CMK (cell line): ENCODE data around the gene UCP2.
A peak's percentile ranks its signal among the peaks of the same experiment; 100 is the strongest.

Experiments
- DNase-seq: peaks from one replicate; pipeline ENCODE4 v3.0.0-alpha.2; 2010; ENCODE audit warnings: low read depth

The UCP2 gene, protein sequence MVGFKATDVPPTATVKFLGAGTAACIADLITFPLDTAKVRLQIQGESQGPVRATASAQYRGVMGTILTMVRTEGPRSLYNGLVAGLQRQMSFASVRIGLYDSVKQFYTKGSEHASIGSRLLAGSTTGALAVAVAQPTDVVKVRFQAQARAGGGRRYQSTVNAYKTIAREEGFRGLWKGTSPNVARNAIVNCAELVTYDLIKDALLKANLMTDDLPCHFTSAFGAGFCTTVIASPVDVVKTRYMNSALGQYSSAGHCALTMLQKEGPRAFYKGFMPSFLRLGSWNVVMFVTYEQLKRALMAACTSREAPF

DNA sequence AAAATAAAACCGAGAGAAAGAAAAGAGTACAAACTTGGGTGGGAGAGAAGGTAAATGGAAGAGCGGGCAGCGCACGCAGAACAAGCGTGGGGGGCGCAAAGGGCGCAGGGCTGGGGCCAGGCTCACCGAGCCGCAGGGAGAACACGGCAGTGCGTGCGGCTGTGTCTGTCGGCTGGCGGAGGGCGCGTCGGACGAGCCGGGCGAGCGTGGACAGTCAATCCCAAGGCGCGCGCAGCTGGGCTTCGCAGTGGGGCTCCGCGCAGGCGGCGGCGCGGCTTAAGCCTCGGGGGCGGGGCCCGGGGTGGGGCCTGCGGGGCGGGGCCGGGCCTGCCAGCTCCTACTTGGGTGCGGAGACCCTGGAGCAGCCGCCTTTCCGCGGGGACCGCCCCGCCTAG, at the start of gene UCP2:
UCP2 (minus strand) TSS at position 249 of the 395 bp plus-strand sequence. CDS start 4,465 bp downstream, outside the sequence.
- no peak for DNase-seq

DNA sequence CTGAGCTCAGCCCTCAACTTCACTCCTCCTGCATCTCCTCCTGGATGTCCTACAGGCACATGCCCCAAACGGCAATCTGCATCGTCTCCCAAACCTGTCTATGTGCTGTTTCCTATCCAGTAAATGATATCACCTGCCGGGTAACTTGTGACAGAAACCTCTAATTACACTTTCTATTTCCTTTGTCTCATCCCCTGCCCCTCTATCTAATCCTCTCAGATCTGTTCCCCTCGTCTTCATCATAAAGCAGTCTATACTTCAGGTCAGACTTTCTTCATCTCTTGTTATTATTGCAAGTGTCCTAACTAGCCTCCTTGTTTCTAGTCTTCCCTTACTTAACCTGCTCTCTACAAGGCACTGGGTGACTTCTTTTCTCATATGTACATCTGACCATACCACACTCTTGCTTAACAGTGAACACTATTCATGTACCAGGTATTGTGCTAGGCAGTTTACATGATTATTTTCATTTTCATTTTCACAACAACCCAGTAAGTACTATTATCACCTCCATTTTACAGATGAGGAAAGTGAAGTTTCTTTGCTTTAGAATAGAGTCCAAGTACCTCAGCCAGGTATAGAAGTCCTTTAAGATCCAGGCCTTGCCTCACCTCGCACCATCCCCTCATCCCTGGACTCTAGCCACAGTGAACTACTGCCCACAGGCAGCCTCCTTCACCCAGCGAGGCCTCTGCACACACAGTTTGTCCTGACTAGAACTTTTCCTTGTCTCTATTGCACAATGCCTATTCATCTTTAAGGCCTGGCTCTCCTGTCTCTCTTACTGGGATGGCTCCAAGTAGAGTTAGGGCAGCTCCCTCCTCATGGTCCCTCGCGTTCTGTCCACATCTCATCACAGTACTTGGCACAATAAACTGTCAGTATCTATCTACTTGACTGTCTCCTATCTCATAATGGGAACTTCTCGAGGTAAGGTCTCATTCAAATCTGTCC, 48.4 kb upstream of the UCP2 start:
- DNase-seq: no peak

DNA sequence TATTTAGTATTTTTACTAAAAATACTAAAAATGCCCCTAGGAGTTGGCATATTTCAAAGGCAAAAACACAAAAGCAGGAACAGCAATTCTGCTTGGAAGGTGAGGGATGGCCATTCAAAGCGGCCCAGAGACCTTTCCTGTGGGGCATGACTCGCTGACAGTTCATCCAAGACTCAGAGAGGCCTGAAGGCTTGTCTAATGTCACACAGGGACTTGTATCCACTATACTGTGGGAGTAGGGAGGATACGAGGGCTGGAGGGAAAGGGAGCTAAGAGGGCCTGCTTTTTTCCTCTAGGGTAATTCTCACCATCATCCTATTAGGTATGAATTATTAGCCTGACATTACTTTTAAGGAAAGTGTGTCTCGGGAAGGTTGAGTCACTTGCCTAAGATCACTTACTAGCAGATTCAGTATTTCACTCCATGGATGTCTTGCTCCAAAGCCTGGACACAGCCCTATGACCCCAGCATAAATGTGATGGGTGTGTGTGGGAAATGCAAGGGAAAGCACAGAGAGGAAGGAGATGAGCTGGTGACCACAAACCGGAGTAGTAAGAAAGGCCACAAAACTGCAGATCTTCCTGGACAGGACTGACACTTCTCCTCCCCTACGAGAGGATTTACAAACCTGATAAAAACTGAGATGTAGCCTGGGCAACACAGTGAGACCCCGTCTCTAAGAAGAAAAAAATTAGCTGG, 43.0 kb upstream of the UCP2 start:
- no peak for DNase-seq

DNA sequence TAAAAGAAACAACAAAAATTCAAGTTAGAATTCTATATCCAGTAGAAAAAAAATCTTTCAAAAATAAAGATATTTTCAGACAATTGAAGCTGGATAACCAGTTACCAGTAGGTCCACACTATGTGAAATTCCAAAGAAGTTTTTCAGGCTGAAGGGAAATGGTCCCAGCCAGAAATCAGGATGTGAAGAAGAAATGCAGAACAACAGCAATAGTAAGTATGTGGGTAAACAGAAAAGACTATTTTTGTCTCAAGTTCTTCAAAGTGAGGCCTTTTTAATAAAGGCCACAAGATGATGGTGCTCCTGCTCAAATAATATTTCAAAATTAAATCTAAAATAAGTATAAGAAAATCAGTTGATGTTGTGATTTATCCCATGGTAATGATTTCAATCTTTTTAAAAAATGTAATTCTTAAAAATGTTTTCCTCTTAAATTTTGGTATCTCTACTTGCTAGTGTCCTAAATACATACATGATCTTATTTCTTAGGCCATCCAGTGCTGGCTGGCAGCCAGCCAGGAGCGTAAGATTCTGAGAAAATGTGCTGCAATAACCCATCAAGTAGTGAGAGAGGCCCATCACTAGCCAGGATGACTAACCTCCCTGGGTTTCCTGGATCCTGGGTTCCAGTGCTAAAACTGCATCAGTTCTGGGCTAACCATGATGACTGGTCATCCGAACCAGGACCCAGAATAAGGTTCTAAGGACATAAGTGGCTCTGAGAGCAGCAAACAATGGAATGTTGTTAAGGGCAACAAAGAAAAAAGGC, 41.8 kb upstream of the UCP2 start:
- no peak for DNase-seq

DNA sequence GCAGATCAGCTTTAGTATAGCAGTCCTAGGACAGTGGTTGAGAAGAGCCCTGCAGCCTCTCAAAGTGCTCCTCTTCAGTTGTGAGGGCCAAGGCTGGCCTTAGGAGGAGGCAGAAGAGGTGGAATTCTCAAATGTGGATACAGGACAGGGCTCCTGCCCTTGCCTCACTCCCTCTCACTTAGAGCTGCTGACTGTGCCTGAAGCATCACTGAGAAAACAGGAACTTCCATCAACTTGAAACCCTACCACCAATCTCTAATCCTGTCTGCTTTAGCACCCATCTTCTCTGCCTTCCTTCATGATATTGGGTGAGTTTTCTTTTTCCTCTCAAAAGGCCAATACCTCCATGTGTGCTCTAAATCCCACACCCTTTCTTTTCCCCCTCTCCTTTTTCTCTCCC, 40.6 kb upstream of the UCP2 start:
- DNase-seq: no peak

DNA sequence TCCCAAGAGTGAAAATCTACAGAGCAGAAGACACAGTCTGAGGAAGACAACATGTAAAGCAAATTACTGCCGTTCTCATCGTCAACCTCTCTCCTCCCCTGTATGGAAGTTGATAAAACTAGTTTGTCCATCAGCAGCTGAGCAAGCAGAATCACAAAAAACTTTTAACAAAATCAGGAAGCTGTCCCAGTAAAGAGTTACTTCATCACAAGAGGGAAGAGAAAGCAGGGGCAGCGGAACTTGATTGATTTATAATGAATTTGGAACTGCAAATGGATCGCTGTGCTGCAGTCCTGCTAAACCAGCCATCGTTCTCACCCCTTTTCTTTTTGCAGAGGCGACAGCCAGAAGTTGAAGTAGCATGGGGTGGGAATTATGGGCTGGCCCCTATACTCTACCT, 39.9 kb upstream of the UCP2 start:
- DNase-seq: no peak

DNA sequence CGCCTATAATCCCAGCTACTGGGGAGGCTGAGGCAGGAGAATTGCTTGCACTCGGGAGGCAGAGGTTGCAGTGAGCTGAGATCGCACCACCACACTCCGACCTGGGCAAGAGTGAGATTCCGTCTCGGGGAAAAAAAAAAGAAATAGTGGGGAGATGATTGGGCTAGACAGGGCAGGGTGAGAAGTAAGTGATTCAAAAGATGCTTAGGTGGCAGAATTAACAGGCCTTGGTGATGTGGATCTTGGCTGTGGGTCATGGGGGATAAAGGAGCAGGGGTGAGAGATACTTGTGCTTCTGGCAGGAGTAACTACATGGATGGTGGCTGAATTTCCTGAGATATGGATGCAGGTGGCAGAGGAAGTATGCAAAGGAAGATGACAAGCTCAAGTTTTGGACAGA, 39.4 kb upstream of the UCP2 start:
- no peak for DNase-seq

DNA sequence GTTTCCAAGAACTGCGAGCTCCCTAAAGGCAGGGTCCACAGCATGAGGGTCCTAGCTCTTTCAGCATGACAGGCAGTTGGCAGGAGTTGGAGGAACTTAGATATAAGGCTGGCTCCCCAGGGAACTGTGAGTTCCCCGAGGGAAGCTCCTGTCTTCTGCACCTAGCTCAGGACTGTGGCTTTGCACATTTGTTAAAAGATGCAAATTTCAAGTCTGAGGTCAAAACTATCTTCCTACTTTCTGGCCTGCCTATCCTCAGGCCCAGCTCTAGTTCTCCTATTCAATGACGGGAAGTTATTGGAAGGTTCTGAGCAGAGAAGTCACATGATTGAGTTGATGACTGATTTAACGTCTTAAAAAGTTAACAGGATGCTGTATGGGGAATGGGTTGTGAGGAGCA, 37.9 kb upstream of the UCP2 start:
- no peak for DNase-seq

DNA sequence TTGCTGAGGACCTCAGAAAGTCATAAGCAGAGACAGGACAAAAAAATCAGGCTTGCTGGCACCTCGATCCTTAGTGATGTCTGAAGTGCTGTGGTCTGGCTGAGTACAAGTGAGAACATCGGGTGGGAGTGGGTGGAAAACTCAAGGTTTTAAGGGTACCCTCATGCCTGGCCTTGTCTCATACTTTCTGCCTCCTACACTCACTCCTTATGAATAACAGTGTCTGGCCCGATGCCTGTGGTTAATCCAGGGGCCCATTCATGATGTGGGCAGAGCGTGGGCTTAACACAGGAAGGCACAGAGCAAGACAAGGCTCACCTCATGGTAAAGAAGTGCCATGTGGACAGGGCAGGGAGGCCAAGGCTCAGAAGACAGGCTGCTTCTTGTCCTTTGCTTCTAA, 37.2 kb upstream of the UCP2 start:
- DNase-seq: no peak

DNA sequence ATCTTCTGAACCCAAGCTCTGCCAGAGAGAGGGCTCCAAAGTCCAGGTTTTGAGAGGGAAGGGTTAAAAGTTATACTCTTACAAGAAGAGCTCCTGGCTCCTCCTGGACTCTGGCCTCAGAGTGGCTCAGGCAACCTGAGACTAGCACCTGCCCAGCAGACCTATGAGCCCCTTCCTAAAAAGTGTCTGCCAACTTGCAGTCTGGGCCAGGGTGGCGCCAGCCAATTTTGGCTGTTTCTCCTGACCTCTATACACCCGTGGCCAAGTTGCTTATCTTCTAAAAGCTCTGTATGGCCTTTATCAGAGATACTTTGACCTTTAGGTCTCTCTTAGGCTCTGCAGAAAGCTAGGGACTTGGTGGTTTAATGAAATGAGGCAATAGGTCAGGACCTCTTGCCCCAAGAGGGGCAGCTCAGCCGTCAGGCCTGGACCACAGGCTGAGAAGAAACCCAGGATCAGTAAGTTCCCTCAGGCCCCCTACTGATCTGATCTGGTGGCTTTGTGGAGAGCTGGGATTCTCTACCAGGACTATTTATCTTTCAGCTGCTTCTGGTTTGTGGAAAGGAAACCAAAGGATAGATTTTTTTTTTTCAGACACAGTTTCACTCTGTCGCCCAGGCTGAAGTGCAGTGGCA, 36.6 kb upstream of the UCP2 start:
- no peak for DNase-seq

DNA sequence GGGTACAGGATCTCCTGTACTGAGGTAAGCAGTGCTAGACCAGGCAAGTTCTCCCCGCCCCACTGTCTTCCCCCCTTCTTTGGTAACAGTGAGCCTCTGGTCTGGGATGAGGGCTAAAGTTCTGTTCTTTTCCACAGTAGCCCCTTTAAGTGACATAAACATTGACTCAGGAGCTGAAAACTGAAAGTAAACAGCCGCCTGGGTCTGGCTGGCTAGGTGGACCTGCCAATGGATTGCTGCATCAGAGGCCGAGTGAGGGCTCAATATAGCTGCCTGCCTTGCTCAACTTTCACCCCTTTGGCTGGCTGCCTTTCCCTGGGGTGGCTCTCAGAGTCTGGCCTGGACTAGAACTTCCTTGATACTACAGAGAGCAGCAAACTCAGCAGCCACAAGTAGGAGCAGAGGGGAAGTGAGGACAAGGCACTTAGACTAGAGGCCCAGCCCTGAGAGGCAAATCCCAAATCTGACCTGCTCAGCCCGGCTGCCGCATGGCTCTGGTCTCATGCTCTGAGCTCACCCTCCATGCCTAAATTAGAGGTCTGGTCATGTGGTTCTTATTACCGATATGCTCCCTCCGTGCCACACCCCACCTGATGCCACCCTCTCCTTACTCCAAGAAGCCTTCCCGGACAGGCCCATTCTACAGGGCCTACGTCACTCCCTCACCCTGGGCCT, 35.8 kb upstream of the UCP2 start:
- no peak for DNase-seq

DNA sequence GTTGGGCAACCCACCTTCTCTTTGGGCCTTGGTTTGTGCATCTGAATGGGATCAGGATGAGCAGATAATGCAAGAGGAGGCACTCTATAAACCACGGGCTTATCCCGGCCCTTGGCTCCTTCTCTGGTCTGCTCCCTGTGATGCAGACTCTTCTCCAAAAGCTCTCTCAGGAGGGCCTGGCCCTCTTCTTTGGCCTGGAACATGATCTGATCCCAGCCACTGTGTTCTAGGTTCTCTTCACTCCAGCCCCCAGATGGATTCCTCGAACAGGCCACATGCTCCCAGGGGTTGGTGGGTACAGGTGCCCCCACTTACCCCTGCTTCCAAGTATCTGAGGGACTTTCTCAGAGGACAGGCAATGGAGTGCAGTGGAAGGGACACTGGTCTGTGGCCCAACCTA, 35.0 kb upstream of the UCP2 start:
- no peak for DNase-seq

DNA sequence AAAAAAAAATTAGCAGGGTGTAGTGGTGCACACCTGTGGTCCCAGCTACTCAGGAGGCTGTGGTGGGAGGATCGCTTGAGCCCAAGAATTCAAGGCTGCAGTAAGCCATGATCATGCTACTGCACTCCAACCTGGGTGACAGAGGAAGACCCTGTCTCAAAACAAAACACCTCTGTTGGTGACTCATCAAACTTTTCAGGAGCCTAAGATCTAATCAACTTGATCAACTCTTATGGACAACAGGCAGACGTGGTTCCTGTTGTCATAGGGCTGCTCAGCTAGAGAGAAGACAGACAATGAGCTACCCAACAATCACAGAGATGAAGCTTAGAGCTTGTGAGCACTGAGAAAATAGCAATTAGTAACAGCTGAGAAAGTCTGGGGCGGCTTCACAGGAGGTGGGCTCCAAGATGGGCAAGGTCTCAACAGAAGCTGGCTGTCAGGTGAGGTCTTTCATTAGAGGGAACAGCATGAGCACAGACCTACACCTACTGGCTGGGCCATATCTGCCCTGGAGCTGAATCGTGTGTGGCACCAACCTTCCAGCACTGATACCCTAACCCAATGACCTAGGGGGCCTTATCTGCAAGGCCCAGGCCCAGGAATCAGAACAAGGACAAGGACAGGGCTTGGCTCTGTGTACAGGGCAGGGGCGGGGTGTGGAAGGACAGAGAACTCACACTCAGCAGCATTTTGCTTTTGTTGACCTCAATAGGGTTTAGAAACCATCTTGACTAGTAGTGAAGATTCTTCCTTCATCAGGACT, 33.5 kb upstream of the UCP2 start:
- no peak for DNase-seq

DNA sequence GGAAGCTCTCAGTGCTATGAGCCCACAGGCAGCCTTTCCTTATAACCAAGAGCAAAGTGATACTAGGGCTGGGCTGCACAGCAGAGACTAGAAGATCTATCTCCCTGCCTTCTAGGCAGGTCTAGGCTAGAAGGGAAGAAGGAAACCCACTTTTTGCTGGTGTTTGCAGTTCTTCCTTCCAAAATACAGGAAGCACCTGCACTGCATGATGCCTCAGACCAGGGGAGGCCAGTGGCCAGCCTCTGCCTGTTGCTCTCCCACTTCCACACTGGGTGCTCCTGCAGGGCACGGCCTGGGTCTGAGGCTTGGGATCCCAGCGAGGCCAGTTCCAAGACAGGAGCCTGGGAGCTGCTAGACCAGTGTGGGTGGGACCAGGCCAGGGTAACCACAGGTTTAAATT, 32.2 kb upstream of the UCP2 start:
- peak; percentile 56 for DNase-seq

DNA sequence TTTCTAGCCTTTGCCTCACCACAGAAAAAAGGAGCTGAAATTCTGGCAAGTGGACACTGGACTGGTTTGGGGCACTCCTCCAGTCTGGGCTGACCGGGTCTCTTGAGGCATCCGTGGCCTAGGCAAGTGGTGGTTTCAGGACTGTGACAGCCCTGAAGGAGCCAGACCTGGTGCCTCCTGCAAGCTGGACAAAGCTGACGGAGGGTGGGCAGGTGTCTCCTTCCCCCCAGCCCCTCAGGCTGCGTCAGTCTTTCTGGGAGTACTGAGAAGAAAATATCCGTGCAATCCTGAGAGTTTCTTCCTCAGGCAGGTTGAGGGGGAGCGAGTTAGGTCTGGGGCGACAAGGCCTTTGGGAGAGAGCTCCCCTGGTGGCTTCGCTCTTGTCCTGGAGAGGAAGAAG, 30.5 kb upstream of the UCP2 start:
- DNase-seq: no peak

DNA sequence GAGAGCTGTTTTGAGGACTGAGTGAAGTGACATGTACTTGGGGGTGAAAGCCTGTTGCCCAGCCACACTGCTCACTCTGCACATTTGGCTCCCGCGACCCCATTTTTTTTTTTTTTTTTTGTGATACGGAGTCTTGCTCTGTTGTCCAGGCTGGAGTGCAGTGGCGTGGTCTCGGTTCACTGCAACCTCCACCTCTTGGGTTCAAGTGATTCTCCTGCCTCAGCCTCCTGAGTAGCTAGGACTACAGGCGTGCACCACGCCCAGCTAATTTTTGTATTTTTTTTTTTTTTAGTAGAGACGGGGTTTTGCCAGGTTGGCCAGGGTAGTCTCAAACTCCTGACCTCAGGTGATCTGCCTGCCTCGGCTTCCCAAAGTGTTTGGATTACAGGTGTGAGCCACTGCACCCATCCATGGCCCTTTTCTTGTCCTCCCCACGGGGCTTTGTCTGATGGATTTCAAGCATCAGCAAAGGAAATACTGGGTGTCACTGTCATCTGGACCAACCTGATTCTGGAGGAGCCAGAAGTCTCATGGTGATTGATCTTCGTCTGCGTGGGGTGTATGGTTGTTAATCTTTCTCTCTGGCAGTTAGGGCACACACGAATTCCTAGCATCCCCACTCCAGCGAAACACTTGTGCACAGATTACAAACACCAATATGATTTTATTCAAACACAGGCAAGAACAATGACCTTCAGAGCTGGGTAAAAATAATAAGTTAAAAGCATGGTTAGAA, 29.6 kb upstream of the UCP2 start:
- DNase-seq: no peak

DNA sequence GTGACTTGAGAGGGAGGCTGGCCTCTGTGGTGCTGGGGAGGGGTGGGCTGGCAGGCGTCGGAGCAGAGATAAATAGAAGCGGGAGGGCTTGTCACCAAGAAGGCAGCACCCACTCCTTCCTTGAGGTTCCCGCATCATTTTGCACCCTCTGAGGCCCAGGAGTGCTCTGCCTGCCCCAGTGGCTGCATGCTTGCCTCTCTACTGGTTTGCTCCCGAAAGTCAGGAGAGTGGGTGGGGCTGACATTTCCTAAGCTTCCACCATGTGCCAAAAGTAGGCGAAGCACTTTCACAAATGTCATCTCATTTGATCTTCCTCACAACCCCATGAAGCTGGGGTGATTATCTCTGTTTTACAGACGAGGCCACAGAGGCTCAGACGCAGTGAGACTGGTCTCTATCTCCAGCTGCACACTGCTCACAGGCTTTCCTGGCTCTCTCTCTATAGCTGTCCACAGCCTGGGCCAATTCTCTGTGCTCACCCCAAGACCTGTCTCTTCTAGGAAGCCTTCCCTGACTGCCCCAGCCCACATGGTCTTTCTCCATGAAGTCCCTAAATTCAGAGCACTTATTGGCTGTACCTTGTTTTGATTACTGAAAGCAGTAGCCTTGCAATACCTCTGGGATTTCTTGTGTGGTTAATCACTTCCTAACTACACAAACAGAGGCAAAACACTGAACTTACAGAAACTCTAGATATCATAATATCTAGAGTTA, 28.9 kb upstream of the UCP2 start:
- DNase-seq: peak; percentile 89
